ENCODE data around the gene ACSL4. TPM values are rescaled to one million over a fixed set of nuclear protein-coding genes. Genes with fewer than 3 reads are reported as not detected.

ACSL4 gene
- polyA plus RNA-seq, 1 donor from 2014 or later = 101 TPM

DNA sequence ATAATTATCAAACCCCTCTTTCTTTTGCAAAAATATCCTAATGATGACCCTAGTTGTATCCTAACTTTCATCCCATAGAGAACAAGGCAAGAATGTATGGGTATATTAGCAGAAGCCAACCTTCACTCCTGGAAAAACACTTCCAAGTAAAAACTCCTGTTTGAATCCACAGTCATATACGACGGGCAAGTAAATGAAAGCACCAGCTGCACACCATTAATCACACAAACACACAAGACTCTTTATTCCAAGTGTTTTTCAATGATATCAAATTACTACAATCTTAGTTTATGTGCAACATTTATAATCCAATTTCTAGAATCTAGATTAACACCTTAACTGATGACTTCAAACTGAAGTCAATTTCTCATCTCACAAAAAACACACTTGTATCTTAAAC lies 22.9 kb downstream of the ACSL4 start:
- Histone ChIP-seq H3K36me3 (ENCODE audit: insufficient read depth, low read length) (no peaks in the 10 kb centered on the region), H3K4me3 (ENCODE audit: low read length) (no peak overlapping the region), H3F3A (ENCODE audit: insufficient read depth, low read length, poor library complexity, severe bottlenecking) (no peaks in the 10 kb centered on the region), H3K27ac (ENCODE audit: low read length) (no peak overlapping the region), H3K4me2 (ENCODE audit: low read length) (no peak overlapping the region), H4K20me1 (ENCODE audit: insufficient read depth) (no peaks in the 10 kb centered on the region), H3K9me3 (ENCODE audit: low read length) (no peaks in the 10 kb centered on the region), H3K9me2 (ENCODE audit: insufficient read depth, low read length) (no peaks in the 10 kb centered on the region), H3K27me3 (ENCODE audit: insufficient read depth, low read depth, low read length) (no peaks in the 10 kb centered on the region), H2AFZ (ENCODE audit: low read depth, low read length) (no peak overlapping the region), H3K9ac (ENCODE audit: low read length) (no peak overlapping the region), H3K79me2 (replicated peaks; ENCODE audit: insufficient read depth, low read length) (no peaks in the 10 kb centered on the region)
- TF ChIP-seq TAF1 (IDR thresholded peaks at IDR 0.05; ENCODE audit: low read depth) (no peak), REST (IDR thresholded peaks at IDR 0.05; ENCODE audit: borderline replicate concordance) (no peak), EP300 (conservative IDR thresholded peaks at IDR 0.05; ENCODE audit: poor library complexity, severe bottlenecking) (no peak), RAD21 (conservative IDR thresholded peaks at IDR 0.05) (no peak), MXI1 (conservative IDR thresholded peaks at IDR 0.05; ENCODE audit: poor library complexity, severe bottlenecking) (no peak), CTCF (IDR thresholded peaks at IDR 0.05; ENCODE audit: poor library complexity, severe bottlenecking) (no peak), SMC3 (conservative IDR thresholded peaks at IDR 0.05; ENCODE audit: poor library complexity) (no peak), POLR2AphosphoS5 (IDR thresholded peaks at IDR 0.05) (no peak), EZH2 (IDR thresholded peaks at IDR 0.05; ENCODE audit: borderline replicate concordance, insufficient read depth, low read length, poor library complexity, severe bottlenecking) (no peak)

DNA sequence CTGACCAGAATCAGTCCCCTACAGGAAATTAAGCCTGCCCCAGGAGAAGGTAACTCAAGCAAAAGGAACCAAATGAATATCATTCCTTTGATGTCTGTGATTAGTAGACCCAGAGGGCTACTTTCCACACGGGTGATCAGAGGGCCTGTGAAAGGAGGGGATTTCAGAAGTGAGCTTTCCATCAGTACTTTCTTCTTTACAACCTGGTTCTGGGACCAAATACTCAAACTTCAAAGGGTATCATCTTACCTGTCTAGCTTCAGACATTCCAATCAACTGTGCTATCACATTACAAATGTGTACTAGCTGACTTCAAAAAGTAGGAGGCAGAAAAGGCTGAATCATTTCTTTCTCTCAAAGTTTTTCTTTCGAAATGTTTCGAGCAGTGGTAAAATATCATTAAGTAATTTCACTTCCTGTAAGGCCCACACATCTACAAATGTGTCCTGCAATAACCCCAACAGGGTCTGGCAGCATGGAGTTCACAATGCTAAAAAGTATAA lies 23.9 kb downstream of the ACSL4 start:
- TF ChIP-seq EZH2 (IDR thresholded peaks at IDR 0.05; ENCODE audit: borderline replicate concordance, insufficient read depth, low read length, poor library complexity, severe bottlenecking) = no peak
- TF ChIP-seq MXI1 (conservative IDR thresholded peaks at IDR 0.05; ENCODE audit: poor library complexity, severe bottlenecking) = no peak
- no peak for TF ChIP-seq EP300 (conservative IDR thresholded peaks at IDR 0.05; ENCODE audit: poor library complexity, severe bottlenecking)
- TF ChIP-seq CTCF (IDR thresholded peaks at IDR 0.05; ENCODE audit: poor library complexity, severe bottlenecking) = no peak
- TF ChIP-seq REST (IDR thresholded peaks at IDR 0.05; ENCODE audit: borderline replicate concordance) = no peak
- no peak for TF ChIP-seq RAD21 (conservative IDR thresholded peaks at IDR 0.05)
- no peak for TF ChIP-seq SMC3 (conservative IDR thresholded peaks at IDR 0.05; ENCODE audit: poor library complexity)
- no peak for TF ChIP-seq TAF1 (IDR thresholded peaks at IDR 0.05; ENCODE audit: low read depth)
- no peak for TF ChIP-seq POLR2AphosphoS5 (IDR thresholded peaks at IDR 0.05)
- H3K27me3 ChIP-seq (ENCODE audit: insufficient read depth, low read depth, low read length) = no peaks in the 10 kb centered on the region

More for the DNA sequence above, 23.9 kb downstream of the ACSL4 start:
- Histone ChIP-seq H3K9me2 (ENCODE audit: insufficient read depth, low read length) (no peaks in the 10 kb centered on the region), H3K9me3 (ENCODE audit: low read length) (no peaks in the 10 kb centered on the region), H3K4me2 (ENCODE audit: low read length) (no peak overlapping the region), H4K20me1 (ENCODE audit: insufficient read depth) (no peaks in the 10 kb centered on the region), H3K36me3 (ENCODE audit: insufficient read depth, low read length) (no peaks in the 10 kb centered on the region), H3F3A (ENCODE audit: insufficient read depth, low read length, poor library complexity, severe bottlenecking) (no peaks in the 10 kb centered on the region), H3K4me3 (ENCODE audit: low read length) (no peak overlapping the region), H3K79me2 (replicated peaks; ENCODE audit: insufficient read depth, low read length) (no peaks in the 10 kb centered on the region), H3K9ac (ENCODE audit: low read length) (no peak overlapping the region), H2AFZ (ENCODE audit: low read depth, low read length) (no peak overlapping the region), H3K27ac (ENCODE audit: low read length) (no peak overlapping the region)
